ENCODE data around the gene CLDND2.

The CLDND2 gene

GRCh38 chr19:51347209-51347928 lies 21.4 kb downstream of the CLDND2 start:
- FAIRE-seq (no peak), DNase-seq (ENCODE audit: insufficient read length) (no peak)
- TF ChIP-seq TAF1 (IDR thresholded peaks at IDR 0.05; ENCODE audit: borderline replicate concordance, low read depth, low read length) (no peak), POLR2A (IDR thresholded peaks at IDR 0.05; ENCODE audit: low read depth, low read length) (no peak), POLR2AphosphoS5 (IDR thresholded peaks at IDR 0.05; ENCODE audit: low read depth, low read length) (no peak)

DNA sequence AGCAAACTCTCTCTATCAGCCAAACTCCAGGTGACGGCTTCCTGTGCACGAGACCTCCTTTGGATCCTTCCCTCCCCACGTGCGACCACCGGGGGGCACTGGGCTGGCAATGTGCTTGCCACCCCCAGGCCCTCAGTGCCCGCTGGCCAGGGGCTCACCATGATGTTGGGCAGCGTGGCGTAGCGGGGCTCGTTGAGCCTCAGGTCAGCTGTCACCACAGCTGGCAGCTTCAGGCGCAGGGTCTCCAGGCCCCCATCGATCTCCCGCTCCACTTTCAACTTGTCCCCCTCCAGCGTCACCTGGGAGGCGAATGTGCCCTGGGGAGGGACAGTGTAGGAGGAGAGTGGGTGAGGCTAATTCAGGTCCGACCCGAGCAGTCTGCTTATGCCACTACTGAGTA lies 22.1 kb downstream of the CLDND2 start:
- no peak for DNase-seq (ENCODE audit: insufficient read length)
- TF ChIP-seq POLR2AphosphoS5 (IDR thresholded peaks at IDR 0.05; ENCODE audit: low read depth, low read length) (no peak), POLR2A (IDR thresholded peaks at IDR 0.05; ENCODE audit: low read depth, low read length) (no peak), TAF1 (IDR thresholded peaks at IDR 0.05; ENCODE audit: borderline replicate concordance, low read depth, low read length) (no peak)
- FAIRE-seq: no peak

- TF ChIP-seq TAF1 (IDR thresholded peaks at IDR 0.05; ENCODE audit: borderline replicate concordance, low read depth, low read length): no peak
- TF ChIP-seq POLR2A (IDR thresholded peaks at IDR 0.05; ENCODE audit: low read depth, low read length): no peak
- no peak for TF ChIP-seq POLR2AphosphoS5 (IDR thresholded peaks at IDR 0.05; ENCODE audit: low read depth, low read length)
- no peak for FAIRE-seq
- no peak for DNase-seq (ENCODE audit: insufficient read length)
These were observed 23.7 kb downstream of the CLDND2 start for GRCh38 chr19:51345076-51345620.

GRCh38 chr19:51342631-51343569 lies 25.9 kb downstream of the CLDND2 start:
- TF ChIP-seq POLR2AphosphoS5 (IDR thresholded peaks at IDR 0.05; ENCODE audit: low read depth, low read length): no peak
- no peak for TF ChIP-seq POLR2A (IDR thresholded peaks at IDR 0.05; ENCODE audit: low read depth, low read length)
- no peak for TF ChIP-seq TAF1 (IDR thresholded peaks at IDR 0.05; ENCODE audit: borderline replicate concordance, low read depth, low read length)
- DNase-seq (ENCODE audit: insufficient read length): no peak
- no peak for FAIRE-seq

DNA sequence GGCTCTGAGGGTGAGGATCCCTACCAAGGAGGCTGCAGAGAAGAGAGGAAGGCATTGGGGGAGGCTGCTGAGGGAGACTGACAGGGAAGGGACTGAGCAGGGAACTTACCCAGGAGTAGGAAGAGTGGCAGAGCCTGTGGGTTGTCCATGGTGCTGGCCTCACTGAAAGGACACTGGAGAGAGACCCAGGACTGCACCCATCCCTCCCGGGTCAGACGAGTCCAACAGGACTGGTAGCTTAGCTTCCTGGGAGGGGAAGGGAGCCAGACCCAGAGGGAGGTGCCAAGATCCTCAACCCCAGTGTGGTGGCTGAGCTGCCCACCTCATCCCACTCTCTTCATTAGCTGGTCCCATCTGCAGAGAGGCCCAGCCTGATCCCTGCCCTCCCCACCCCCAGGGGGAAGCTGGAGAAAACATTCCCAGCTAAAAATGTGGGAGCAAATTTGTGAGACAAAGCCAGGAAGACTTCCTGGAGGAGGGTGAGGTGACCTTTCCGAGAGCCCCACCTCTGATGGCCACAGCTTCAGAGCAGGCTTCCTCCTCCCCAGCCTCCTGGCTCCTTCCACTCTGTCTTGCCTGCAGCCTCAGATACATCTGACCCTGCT lies 26.7 kb downstream of the CLDND2 start, which contains the start of gene VSIG10L:
TSS of gene VSIG10L (minus strand) at position 164 of the 605 bp plus-strand sequence. CDS start at position 149, 15 bp downstream.
- no peak for DNase-seq (ENCODE audit: insufficient read length)
- no peak for FAIRE-seq
- TF ChIP-seq POLR2A (IDR thresholded peaks at IDR 0.05; ENCODE audit: low read depth, low read length): no peak
- no peak for TF ChIP-seq TAF1 (IDR thresholded peaks at IDR 0.05; ENCODE audit: borderline replicate concordance, low read depth, low read length)
- no peak for TF ChIP-seq POLR2AphosphoS5 (IDR thresholded peaks at IDR 0.05; ENCODE audit: low read depth, low read length)

DNA sequence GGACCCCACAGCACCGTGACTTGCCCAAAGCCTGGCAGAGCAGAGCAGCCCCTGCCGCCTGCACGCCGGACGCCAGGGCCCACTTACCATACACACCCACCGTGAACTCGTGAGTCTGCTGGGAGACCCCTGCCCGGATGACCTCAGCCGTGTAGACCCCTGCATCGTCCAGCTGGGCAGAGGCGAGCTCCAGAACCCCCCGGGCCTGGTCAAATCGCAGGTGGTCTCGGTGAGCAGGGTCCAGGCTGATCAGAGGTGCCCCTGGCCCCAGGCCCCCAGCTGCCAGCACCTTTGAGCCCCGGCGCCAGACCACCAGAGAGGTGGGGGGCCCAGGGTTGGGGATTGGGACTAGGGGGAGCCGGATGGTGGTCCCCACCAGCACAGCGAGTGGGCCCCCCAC lies 27.7 kb downstream of the CLDND2 start:
- no peak for FAIRE-seq
- TF ChIP-seq POLR2AphosphoS5 (IDR thresholded peaks at IDR 0.05; ENCODE audit: low read depth, low read length) (no peak), POLR2A (IDR thresholded peaks at IDR 0.05; ENCODE audit: low read depth, low read length) (no peak), TAF1 (IDR thresholded peaks at IDR 0.05; ENCODE audit: borderline replicate concordance, low read depth, low read length) (no peak)

DNA sequence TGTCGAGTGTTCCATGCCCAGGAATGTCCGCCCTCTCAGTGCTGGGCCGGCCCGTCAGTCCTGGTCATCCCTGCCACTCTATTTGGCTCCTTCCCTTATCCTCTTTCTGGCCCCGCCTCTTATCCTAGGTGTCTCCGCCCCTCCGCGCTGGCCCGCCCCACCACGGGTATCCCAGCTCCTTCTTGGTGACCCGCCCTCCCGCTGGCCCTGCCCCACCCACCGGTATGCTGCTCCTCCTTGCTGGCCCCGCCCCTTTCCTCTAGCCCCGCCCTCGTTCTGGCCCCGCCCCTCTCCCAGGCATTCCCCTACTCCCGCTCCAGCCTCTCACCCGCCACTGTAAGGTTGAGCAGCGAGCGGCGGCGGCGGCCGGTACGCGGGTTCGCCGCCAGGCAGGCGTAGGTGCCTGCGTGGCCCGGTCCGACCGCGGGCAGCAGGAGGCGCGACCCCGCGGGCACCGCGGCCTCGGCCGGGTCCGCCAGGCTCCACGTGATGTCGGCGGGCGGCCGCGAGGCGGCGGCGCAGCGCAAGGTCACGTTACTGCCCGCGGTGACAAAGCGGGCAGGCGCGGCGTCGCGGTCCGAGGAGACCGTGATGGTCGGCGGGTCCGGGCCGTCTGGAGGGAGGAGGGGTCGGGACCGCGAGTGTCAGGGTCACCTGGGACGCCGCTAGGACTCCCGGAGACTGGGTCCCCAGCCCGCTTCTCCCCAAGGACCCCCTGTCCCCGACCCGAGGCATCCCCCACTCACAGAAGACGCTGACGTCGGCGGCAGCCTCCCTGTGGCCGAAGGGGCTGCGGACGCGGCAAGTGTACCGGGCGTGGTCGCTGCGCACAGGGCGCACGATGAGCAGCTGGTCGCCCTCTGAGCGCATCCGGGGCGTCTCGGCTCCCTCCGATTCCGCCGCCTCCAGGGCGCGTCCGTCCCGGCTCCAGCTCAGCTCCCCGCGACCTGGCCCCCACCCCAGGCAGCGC lies 28.8 kb downstream of the CLDND2 start:
- DNase-seq (ENCODE audit: insufficient read length) (peak; percentile 92), FAIRE-seq (peak; percentile 84)
- TF ChIP-seq POLR2A (IDR thresholded peaks at IDR 0.05; ENCODE audit: low read depth, low read length) (peak; percentile 55; the same call in 1 of the 2 replicates), POLR2AphosphoS5 (IDR thresholded peaks at IDR 0.05; ENCODE audit: low read depth, low read length) (no peak), TAF1 (IDR thresholded peaks at IDR 0.05; ENCODE audit: borderline replicate concordance, low read depth, low read length) (no peak)

More for the DNA sequence above, 27.7 kb downstream of the CLDND2 start:
- no peak for DNase-seq (ENCODE audit: insufficient read length)

DNA sequence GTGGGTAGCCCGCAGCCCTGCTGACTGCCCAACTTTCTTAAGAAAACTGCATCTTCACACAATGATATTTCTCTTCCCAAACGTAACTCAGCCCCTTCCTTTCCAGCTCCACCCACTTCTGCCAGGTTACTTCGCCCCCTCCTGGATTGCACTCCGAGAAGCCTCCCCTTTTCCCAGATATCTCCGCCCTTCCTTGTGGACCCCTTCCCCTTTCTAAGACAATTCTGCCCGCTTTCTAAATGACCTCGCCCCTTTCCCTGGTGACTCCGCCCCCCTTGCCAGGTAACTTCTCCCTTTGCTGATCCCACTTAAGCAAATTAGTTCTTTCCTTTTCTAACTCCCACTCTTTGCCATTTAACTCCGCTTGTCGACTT lies 29.5 kb downstream of the CLDND2 start:
- TF ChIP-seq POLR2A (IDR thresholded peaks at IDR 0.05; ENCODE audit: low read depth, low read length) (no peak), TAF1 (IDR thresholded peaks at IDR 0.05; ENCODE audit: borderline replicate concordance, low read depth, low read length) (no peak), POLR2AphosphoS5 (IDR thresholded peaks at IDR 0.05; ENCODE audit: low read depth, low read length) (no peak)
- no peak for FAIRE-seq
- DNase-seq (ENCODE audit: insufficient read length): no peak

DNA sequence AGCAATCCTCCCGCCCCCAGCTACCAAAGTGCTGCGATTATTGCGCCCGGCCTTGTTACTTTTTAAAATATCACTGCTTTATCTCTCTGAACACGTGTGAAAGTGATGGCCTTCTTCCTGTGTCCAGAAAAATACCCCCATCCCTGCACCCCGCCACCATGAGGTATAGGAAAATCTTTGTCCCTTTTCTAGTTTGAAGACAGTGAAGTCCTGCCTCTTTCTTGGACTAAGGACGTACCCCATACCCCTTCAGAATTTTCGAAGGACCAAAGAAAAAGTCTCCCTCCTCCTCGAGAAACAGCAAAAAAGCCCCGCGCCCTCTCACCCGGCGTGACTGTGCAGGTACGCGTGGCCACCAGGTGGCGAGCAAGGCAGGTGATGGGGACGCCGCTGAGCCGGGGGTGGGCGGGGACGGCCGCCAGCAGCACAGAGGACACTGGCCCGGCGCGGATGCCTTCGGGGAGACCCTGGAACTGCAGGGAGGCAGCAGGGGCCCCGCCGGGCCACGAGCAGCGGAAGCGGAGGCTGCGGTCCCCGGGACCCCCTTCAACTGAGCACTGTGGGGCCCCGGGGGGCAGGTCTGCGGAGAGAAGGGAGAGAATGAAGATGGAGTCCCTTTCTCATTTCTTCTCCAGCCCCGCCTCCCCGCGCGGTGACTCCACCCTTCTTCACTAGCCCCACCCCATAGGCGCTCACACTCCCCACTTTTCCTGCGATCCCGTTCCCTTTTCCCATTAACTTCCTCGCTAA lies 30.1 kb downstream of the CLDND2 start:
- FAIRE-seq: peak; percentile 89
- TF ChIP-seq POLR2AphosphoS5 (IDR thresholded peaks at IDR 0.05; ENCODE audit: low read depth, low read length): no peak
- no peak for TF ChIP-seq POLR2A (IDR thresholded peaks at IDR 0.05; ENCODE audit: low read depth, low read length)
- no peak for TF ChIP-seq TAF1 (IDR thresholded peaks at IDR 0.05; ENCODE audit: borderline replicate concordance, low read depth, low read length)
- peak; percentile 92 for DNase-seq (ENCODE audit: insufficient read length)
